Sigmoid colon (tissue), 7 donors: ENCODE data around the gene UBAC1. TPM values are rescaled to one million over a fixed set of nuclear protein-coding genes. Genes with fewer than 3 reads are reported as not detected.

Experiments used
- DNase-seq: peaks from one replicate; pipeline ENCODE4 v3.0.0-alpha.2; 2019
- H3K27ac ChIP-seq, 4 donors: fragments of 200-600 bp; sonication (generic); one replicate each; pipeline ENCODE4 v1.5.1; 2016 to 2019; ENCODE audit warnings: mild to moderate bottlenecking in 1 of 4
- H3K27me3 ChIP-seq, 3 donors: fragments of 200-600 bp; sonication (generic); one replicate each; pipeline ENCODE4 v1.5.1; 2019; ENCODE audit warnings: mild to moderate bottlenecking in 1 of 3
- H3K36me3 ChIP-seq, 4 donors: fragments of 200-600 bp; sonication (generic); one replicate each; pipeline ENCODE4 v1.5.1; 2016 to 2019
- H3K4me1 ChIP-seq, 4 donors: fragments of 200-600 bp; sonication (generic); one replicate each; pipeline ENCODE4 v1.5.1; 2017 to 2019
- H3K4me3 ChIP-seq, 4 donors: fragments of 200-600 bp; sonication (generic); one replicate each; pipeline ENCODE4 v1.5.1; 2017 to 2019; ENCODE audit warnings: mild to moderate bottlenecking in 2 of 4, moderate library complexity in 1 of 4
- H3K9me3 ChIP-seq, 4 donors: fragments of 200-600 bp in 3 of 4; sonication (generic) in 3 of 4; one replicate each; pipeline versions ENCODE4 v1.5.1 to v1.6.1; 2013 to 2019
- CTCF ChIP-seq, 4 experiments: fragments of 450-650 bp in 3 of 4; fragments of 200-600 bp in 1 of 4; IDR thresholded peaks; one replicate each; pipeline ENCODE4 v1.5.1; 2016 to 2019; ENCODE audit warnings: antibody characterized with exemption in 4 of 4, mild to moderate bottlenecking in 3 of 4, moderate library complexity in 2 of 4
- EP300 ChIP-seq, 4 donors: sonication (generic); formaldehyde crosslinking; IDR thresholded peaks; one replicate each; pipeline ENCODE4 v1.6.1; 2017; ENCODE audit warnings: antibody characterized with exemption in 4 of 4
- POLR2A ChIP-seq, 2 donors: fragments of 450-650 bp; IDR thresholded peaks; one replicate each; pipeline ENCODE4 v1.6.1; 2016; ENCODE audit warnings: antibody characterized with exemption in 2 of 2, mild to moderate bottlenecking in 2 of 2, moderate library complexity in 2 of 2
- POLR2AphosphoS5 ChIP-seq, 4 donors: sonication (generic); formaldehyde crosslinking; IDR thresholded peaks; one replicate each; pipeline ENCODE4 v1.6.1; 2017; ENCODE audit warnings: antibody characterized with exemption in 4 of 4
- WGBS, 2 donors: extraction: QIAGEN DNeasy Blood & Tissue Kit; methylation state at CpG; one replicate each; pipeline ENCODE4 v1.1.7; 2013; 5-methylcytosine and 5-hydroxymethylcytosine counted together
- intact Hi-C: fragments of 100-400 bp; cut with DNase I; formaldehyde crosslinking; loops from one replicate; pipeline ENCODE4 v1.15.1; 2023
- polyA plus RNA-seq, 3 donors: library from polyadenylated mRNA; stranded (reverse); fragments of 200-250 nt; gene quantifications; one replicate each; pipeline ENCODE4 v1.2.3, GENCODE V29; 2013
- total RNA-seq, 4 donors: library from RNA; depleted of rRNA; stranded (reverse); fragments of >200 nt; gene quantifications; one replicate each; pipeline ENCODE4 v1.1.0, GENCODE V29; 2016
- donor health status: healthy with polysubstance abuse.
- donor health status: Bipolar disorder and iron deficiency.
- donor health status: healthy.

Gene UBAC1
- total and polyA plus RNA-seq, 7 donors = 57.4 to 80.9 (median 69.4) TPM

GRCh38 chr9:135987838-135988404 lies 26.7 kb upstream of the UBAC1 start:
- no peak for TF ChIP-seq POLR2AphosphoS5 (IDR thresholded peaks at IDR 0.05)
- no peak for TF ChIP-seq POLR2A (IDR thresholded peaks at IDR 0.05)
- no peak for TF ChIP-seq EP300 (IDR thresholded peaks at IDR 0.05)
- no peak for TF ChIP-seq CTCF (IDR thresholded peaks at IDR 0.05)
- intact Hi-C loops = no loop called here
- Histone ChIP-seq H3K27me3 (peaks cover 4 to 58% (median 43%) of the 10 kb centered on the region in 3 donors), H3K4me1 (peaks cover 3 to 34% (median 32%) of the 10 kb centered on the region in 4 donors), H3K36me3 (no peaks in the 10 kb centered on the region), H3K4me3 (no peak overlapping the region), H3K27ac (no peak overlapping the region), H3K9me3 (no peaks in the 10 kb centered on the region)
- WGBS, 2 donors = 69 to 85% methylated on average over 16 of the region's 16 CpGs
- no peak for DNase-seq

GRCh38 chr9:135986605-135987004 lies 25.4 kb upstream of the UBAC1 start:
- TF ChIP-seq EP300 (IDR thresholded peaks at IDR 0.05) (no peak), POLR2AphosphoS5 (IDR thresholded peaks at IDR 0.05) (no peak), POLR2A (IDR thresholded peaks at IDR 0.05) (no peak), CTCF (IDR thresholded peaks at IDR 0.05) (no peak)
- H3K4me3 ChIP-seq = no peak overlapping the region
- H3K27ac ChIP-seq = no peak overlapping the region
- intact Hi-C loops = no loop called here
- WGBS, 2 donors = 71 to 82% methylated on average over 15 of the region's 15 CpGs
- peaks cover 0 to 21% (median 18%) of the 10 kb centered on the region in 4 donors for H3K4me1 ChIP-seq
- H3K27me3 ChIP-seq = peaks cover 4 to 67% (median 43%) of the 10 kb centered on the region in 3 donors
- no peaks in the 10 kb centered on the region for H3K9me3 ChIP-seq
- H3K36me3 ChIP-seq = no peaks in the 10 kb centered on the region
- DNase-seq = no peak

GRCh38 chr9:135985889-135986288 lies 24.7 kb upstream of the UBAC1 start:
- peaks cover 0 to 19% (median 14%) of the 10 kb centered on the region in 4 donors for H3K4me1 ChIP-seq
- peaks cover 4 to 67% (median 43%) of the 10 kb centered on the region in 3 donors for H3K27me3 ChIP-seq
- WGBS, 2 donors = 82 to 91% methylated on average over 21 of the region's 21 CpGs
- H3K27ac ChIP-seq = no peak overlapping the region
- no peak for DNase-seq
- no peaks in the 10 kb centered on the region for H3K36me3 ChIP-seq
- TF ChIP-seq POLR2A (IDR thresholded peaks at IDR 0.05) (no peak), POLR2AphosphoS5 (IDR thresholded peaks at IDR 0.05) (no peak), EP300 (IDR thresholded peaks at IDR 0.05) (no peak), CTCF (IDR thresholded peaks at IDR 0.05) (no peak)
- intact Hi-C loops = no loop called here
- H3K4me3 ChIP-seq = no peak overlapping the region
- no peaks in the 10 kb centered on the region for H3K9me3 ChIP-seq

GRCh38 chr9:135985459-135985774 lies 24.2 kb upstream of the UBAC1 start:
- TF ChIP-seq EP300 (IDR thresholded peaks at IDR 0.05) (no peak), CTCF (IDR thresholded peaks at IDR 0.05) (no peak), POLR2A (IDR thresholded peaks at IDR 0.05) (no peak), POLR2AphosphoS5 (IDR thresholded peaks at IDR 0.05) (no peak)
- Histone ChIP-seq H3K36me3 (no peaks in the 10 kb centered on the region), H3K27me3 (peaks cover 4 to 69% (median 42%) of the 10 kb centered on the region in 3 donors), H3K4me3 (no peak overlapping the region), H3K4me1 (peaks cover 0 to 17% (median 11%) of the 10 kb centered on the region in 4 donors), H3K27ac (no peak overlapping the region), H3K9me3 (no peaks in the 10 kb centered on the region)
- no peak for DNase-seq
- intact Hi-C loops = no loop called here
- 83 to 93% methylated on average over 14 of the region's 14 CpGs for WGBS, 2 donors
